GM12891 (cell line): ENCODE results near the gene CLEC3A.

ENCODE experiments used
- PAX5 ChIP-seq: IDR thresholded peaks from 2 replicates; pipeline ENCODE4 v1.6.1; 2011; ENCODE audit warnings: low read length, moderate library complexity, mild to moderate bottlenecking; ENCODE audit not compliant: insufficient read depth, severe bottlenecking
- POLR2A ChIP-seq: IDR thresholded peaks from 2 replicates; pipeline ENCODE4 v1.6.1; 2011; ENCODE audit warnings: low read depth, low read length, control low read depth
- POLR2AphosphoS5 ChIP-seq: IDR thresholded peaks from 2 replicates; pipeline ENCODE4 v1.6.1; 2011; ENCODE audit warnings: low read depth, low read length, control low read depth
- POU2F2 ChIP-seq: IDR thresholded peaks from 2 replicates; pipeline ENCODE4 v1.6.1; 2011; ENCODE audit warnings: low read depth, mild to moderate bottlenecking, control low read depth, low read length, moderate library complexity
- SPI1 ChIP-seq: IDR thresholded peaks from 2 replicates; pipeline ENCODE4 v1.6.1; 2011; ENCODE audit warnings: low read depth, low read length, control low read depth
- TAF1 ChIP-seq: IDR thresholded peaks from 2 replicates; pipeline ENCODE4 v1.6.1; 2011; ENCODE audit warnings: low read depth, low read length, control low read depth

- TF ChIP-seq POLR2AphosphoS5 = no peak
- no peak for TF ChIP-seq POLR2A
- no peak for TF ChIP-seq POU2F2
- TF ChIP-seq PAX5 = no peak
- TF ChIP-seq TAF1 = no peak
- TF ChIP-seq SPI1 = no peak
Measured at GRCh38 chr16:78002915-78003538, 19.3 kb upstream of the CLEC3A start.
